GM12874 (cell line): ENCODE data around the gene KLHL29.

Experiments used
- CTCF ChIP-seq: IDR thresholded peaks from 2 replicates; pipeline ENCODE4 v1.5.1; 2011; ENCODE audit warnings: low read depth, mild to moderate bottlenecking, control low read depth, low read length, moderate library complexity; ENCODE audit not compliant: insufficient read depth

The KLHL29 gene

GRCh38 chr2:23381084-23381483 lies 3.9 kb upstream of the KLHL29 start:
- TF ChIP-seq CTCF, result no peak

GRCh38 chr2:23381485-23381884 lies 3.5 kb upstream of the KLHL29 start:
- TF ChIP-seq CTCF, result no peak

- no peak for TF ChIP-seq CTCF
Observed at GRCh38 chr2:23383100-23383499, 1.9 kb upstream of the KLHL29 start.

- TF ChIP-seq CTCF, result no peak
Observed at GRCh38 chr2:23385351-23385747, 370 bp downstream of the KLHL29 start.

GRCh38 chr2:23385748-23386338 lies 864 bp downstream of the KLHL29 start:
- TF ChIP-seq CTCF, result no peak

- TF ChIP-seq CTCF, result no peak
Observed at GRCh38 chr2:23386339-23387220, 1.6 kb downstream of the KLHL29 start.

- no peak for TF ChIP-seq CTCF
Observed at GRCh38 chr2:23387221-23387550, 2.2 kb downstream of the KLHL29 start.
